Hematopoietic multipotent progenitor cell (in vitro differentiated cells): ENCODE results near the gene PAQR8. TPM values are rescaled to one million over a fixed set of nuclear protein-coding genes. Genes with fewer than 3 reads are reported as not detected.
A peak's percentile ranks its signal among the peaks of the same experiment; 100 is the strongest.
"Not testable (repeated sequence)": the region's sequence is repeated elsewhere in the genome, so short reads cannot be mapped to it uniquely, and the experiment has no call there.

Experiments used
- DNase-seq, 3 donors: peaks; one replicate each; pipeline ENCODE4 v3.0.0-alpha.2; 2011 to 2015; ENCODE audit warnings: low read depth in 2 of 3, low spot score in 2 of 3
- total RNA-seq: library from RNA; depleted of rRNA; stranded (reverse); fragments of >200 nt; gene quantifications from one replicate; pipeline ENCODE4 v1.2.3, GENCODE V29; 2012

PAQR8 gene
- total RNA-seq, 1 donor, result 17.0 TPM

DNA sequence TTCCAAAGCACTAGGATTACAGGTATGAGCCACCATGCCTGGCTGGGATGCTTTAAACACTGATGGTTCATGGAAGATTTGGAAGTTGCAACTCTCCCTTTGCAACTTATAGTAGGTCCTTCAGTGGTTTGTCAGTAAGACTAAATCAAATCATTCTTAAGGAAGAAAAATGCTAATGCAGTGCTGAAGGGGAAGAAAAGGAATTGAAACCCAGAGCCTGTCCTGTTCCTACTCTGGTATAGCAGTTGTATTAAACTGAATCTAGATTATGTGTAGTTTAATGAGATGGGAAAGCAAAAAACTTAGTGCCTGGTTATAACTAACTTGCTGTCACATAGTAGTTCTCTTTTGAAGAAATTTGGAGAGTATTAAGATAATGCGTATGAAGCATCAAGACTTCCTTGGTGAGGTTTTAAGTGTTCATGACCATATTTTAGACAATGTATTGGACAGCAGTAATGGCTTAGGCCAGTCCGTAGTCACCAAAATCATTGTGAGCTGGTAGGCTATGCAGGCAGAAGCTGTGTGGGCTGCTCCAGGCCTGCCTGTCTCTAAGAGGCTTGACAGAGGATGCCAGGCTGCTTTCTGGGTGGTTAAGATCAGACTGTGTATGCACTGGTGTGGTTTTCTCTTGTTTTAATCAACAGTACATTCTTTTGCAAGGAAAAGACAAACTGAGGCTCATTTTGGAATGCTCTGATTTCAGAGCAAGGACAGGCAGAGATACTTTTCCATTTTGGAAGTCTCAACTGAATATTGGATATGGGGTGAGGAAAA, 14.0 kb downstream of the PAQR8 start:
- no peak for DNase-seq

DNA sequence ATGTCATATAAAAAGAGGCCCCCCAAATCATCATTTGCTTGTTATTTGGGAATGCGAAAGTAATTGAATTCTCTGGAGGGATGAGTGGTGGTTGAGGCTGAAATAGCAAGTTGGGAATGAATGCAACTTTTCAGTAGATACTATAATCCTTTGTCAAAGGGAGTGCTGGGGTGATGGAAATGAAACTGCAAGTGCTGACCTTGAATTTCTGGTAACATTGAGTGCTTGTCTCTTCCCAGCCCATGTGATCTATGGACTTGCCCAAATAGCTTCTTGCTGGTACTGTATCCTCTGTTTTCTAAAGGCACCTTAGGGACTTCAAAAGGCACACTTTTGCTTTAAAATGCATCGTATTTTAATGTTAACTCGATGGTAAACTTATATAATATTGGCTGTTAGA, 14.8 kb downstream of the PAQR8 start:
- DNase-seq, result no peak

DNA sequence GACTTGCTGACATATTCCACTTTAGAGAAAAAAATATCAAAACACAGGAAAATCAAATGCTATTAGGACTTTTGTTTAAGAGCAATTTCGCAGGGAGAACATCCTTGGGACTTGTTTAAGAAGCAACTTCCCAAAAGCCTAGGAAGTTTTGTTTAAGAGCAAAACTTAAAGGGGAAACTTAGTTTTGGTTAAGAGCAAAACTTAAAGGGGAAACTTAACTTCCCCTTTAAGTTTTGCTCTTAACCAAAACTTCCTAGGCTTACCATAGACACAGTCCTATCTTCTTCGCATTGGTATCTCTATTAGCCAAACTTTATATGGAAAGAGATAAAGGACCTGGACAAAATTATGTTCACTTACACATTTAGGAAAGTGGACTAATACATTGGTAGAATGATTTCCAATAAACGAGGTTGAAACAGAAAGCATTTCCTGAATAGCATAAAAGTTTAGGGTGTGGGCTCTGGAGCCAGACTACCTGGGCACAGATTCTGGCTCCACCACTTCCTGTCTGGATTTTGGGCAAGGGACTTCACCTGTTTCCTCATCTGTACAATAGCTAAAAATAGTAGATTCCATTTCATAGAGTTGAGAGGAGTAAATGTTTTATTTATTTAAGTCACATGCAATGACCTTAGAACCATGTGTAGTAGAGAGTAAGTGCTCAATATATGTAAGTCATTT, 15.7 kb downstream of the PAQR8 start:
- DNase-seq, result no peak

DNA sequence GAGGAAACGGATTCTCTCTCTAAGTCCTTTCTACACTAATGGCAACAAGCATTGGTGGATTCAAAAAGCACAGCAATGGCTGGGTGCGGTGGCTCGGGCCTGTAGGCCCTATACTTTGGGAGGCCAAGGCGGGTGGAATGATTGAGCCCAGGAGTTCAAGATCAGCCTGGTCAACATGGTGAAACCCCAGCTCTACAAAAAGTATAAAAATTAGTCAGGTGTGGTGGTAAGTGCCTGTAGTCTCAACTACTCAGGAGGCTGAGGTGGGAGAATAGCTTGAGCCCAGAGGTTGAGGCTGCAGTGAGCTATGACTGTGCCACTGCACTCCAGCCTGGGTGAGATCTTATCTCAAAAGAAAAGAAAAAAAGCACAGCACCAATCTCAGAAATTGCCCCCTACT, 19.3 kb downstream of the PAQR8 start:
- no peak for DNase-seq

DNA sequence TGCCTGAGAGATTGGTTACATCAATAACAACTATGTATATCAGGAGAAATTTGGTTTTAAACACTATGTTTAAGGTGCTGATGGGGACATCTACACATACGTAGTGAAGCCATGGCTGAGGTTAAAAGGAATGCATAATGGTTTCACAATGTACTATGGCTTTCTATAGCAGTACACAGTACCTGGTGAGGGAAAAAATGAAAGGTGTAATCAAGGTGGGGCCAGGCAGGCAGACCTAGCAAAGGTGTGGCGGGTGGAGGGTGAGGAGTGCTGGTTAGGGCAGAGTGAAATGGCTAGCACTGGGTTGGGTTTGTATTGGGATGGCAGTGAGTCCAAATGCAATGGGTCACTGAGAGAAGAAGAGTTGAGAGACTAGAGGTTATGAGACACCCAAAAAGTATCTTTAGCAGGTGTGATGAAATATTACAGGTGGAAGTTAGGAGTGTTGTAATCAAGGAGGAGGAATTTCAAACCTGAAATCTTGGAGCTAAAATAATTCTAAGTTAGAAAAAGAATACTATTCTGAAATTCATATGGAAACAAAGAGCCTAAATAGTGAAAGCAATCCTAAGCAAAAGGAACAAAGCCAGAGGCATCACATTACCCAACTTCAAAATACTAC, 22.3 kb downstream of the PAQR8 start:
- DNase-seq, result no peak

DNA sequence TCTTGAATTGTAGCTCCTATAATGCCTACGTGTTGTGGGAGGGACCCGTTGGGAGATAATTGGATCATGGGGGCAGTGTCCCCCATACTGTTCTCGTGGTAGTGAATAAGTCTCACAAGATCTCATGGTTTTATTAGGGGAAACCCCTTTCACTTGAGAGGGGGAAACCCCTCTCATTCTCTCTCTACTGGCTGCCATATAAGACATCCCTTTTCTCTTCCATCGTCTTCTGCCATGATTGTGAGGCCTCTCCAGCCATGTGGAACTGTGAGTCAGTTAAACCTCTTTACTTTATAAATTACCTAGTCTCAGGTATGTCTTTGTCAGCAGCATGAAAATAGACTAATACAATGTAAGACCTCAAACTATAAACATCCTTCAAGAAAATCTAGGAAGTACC, 23.1 kb downstream of the PAQR8 start:
- DNase-seq, result no peak

DNA sequence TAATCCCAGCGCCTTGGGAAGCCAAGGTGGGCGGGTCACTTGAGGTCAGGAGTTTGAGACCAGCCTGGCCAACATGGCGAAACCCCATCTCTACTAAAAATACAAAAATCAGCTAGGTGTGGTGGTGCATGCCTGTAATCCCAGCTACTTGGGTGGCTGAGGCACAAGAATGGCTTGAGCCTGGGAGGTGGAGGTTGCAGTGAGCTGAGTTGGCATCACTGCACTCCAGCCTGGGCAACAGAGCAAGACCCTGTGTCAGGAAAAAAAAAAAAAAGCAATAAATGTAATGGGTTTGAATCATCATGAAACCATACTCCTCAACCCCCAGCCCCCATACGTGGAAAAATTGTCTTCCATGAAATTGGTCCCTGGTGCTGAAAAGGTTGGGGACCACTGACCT, 26.2 kb downstream of the PAQR8 start:
- DNase-seq, result not testable (repeated sequence)

DNA sequence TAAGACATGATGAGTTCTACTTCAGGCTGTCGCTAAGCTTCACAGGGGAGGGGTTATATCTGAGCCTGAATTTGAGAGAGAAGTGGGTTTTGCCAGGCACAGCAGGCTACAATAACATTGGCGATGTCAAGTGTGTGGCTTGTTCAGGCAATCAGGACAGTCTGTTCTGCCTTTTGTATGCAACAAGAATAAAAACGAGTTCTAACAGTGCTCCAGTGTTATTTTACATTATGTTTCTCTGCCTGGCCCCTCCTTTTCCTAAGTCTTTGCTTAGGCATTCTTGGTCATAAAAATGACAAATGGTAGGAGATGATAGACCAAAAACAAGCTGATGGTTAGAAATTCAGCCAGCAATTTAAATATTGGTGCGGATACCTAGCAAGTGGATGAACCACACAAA, 26.8 kb downstream of the PAQR8 start:
- no peak for DNase-seq

DNA sequence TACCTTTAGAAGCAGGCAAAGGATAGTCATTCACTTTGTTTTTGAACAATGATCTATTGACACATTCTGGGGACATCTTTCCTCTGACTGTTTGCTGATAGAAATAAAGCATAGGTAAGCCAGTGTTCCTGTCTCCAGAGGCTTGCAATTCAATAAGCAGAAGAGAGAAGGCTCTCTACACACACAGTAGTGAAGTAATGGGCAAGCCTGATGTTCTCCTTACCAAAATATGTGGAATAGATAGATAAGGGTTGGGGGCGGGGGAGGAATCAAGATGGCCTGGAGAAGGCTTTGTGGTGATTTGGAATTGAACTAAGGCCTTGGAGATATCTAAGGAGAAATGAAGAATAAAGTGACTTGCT, 27.3 kb downstream of the PAQR8 start:
- no peak for DNase-seq

DNA sequence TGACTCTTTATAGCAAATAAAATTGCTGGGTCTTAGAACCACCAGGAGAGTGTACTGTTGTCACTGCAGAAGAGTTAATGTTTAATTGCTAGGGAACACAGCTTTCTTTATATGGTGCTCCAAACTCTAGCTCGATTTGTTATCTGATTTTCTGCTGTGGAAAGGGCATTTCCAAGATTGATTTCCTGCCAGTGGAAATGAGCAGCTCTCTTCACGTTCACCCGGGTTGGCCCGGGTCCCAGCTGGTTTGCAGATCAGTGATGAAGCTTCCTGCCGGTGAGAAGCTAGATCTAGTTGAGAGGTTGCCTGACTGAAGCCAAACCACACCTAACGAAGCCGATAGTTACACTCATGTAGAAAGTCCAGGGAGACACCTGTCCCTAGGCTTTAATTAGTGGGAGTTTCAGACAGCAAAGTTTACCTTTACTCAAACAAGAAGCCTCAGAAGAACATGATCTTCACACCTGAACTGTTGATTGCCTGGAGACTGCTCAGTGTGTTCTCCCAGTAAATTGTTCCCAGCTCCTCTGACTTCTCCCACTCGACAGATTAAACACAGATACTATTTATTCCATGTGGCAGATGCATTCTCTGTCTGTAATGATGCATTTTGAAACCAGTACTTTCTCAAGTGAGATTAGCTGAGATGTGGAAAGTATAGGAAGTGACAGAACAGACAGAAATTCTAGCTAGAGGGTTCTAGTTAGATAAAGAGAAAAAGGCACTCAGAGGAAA, 27.8 kb downstream of the PAQR8 start:
- DNase-seq, result peak in 2 of 3 donors; percentile 40 to 65

DNA sequence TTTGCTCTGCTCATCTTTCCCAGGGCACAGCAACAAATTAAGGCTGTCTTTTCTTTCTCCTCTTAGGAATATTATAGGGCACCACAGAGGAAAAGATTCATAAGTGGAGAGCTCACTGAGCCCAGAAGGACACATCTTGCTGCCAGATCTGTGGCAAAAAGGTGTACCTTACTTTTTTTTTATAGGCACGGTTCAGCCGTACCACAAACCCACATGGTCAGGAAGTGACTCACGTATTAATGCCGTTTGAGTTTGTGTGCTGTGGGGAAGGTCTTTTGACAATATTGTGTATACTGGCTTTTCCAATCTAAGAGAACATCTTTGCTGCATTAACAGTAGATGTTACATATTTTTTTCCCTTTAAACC, 28.4 kb downstream of the PAQR8 start:
- peak; percentile 57 to 91 (median 86) for DNase-seq

DNA sequence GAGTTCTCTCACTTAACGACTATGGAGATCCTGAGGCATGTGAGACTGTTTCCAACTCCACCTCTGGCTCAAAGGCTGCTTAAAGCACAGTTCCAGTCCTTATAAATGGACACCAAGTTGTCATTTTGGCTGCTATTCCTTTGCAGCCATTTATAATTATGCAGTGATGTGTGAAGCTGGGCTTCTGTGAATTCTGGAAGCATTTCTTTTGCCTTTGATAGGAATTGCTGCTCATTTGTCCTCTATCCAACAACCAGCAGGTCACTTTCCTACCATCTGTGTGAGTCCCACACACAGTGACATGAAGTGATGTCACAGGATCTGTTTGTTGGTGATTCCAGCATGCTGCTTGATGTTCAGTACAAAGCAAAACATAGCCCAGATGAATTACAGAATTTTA, 29.6 kb downstream of the PAQR8 start:
- DNase-seq, result no peak

DNA sequence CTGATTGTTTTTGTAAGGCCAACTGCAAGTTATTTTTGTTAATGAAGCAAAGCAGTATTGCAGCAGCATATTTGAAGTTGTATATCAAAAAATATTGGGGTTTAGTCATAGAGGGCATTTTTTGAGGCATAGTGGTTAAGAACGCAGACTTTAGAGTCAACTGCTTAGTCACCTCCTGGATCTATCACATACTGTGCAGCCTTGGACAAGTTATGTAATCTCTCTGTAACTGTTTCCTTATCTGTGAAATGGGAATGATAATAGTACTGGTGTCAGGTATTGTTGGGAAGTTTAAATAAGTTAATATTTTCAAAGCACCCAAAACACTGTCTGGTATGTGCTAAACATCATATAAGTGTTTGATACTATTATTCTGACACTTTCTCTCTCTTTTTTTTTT, 31.0 kb downstream of the PAQR8 start:
- DNase-seq, result no peak

DNA sequence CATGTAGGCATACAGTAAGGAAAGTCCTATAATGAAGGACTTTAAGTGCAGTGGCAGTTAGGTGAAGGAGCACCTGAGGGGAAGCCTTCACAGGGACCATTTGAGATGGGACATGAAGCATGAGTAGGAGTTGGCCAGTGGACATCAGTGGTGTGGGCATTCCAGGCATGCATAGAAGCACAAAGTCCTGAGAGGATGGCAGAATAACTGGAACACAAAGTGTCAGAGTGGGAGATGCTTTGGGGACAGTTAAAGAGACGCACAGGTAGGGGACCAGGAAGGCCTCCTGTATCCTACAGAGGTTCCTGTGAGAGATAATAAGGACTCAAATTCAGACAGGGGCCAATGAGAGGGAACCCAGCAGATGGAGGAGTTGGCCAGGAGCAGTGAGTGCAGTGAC, 31.8 kb downstream of the PAQR8 start:
- no peak for DNase-seq

DNA sequence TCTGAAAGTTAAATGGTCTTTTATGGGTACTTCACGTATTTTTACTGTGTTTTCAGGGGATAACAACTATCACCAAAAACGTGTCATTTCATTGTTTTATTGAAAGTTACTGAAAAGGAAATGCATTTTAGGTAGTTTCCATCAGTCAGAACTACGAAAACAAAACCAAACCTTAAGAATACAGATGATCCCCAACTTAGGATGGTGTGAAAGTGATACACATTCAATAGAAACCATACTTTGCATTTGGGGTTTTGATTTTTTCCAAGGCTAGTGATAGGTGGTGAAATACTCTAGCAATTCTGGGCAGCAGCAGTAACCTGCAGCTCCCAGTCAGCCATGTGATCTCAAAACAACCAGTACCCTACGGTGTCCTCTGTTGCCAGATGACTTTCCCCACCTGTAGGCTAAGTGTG, 32.3 kb downstream of the PAQR8 start:
- DNase-seq, result no peak

DNA sequence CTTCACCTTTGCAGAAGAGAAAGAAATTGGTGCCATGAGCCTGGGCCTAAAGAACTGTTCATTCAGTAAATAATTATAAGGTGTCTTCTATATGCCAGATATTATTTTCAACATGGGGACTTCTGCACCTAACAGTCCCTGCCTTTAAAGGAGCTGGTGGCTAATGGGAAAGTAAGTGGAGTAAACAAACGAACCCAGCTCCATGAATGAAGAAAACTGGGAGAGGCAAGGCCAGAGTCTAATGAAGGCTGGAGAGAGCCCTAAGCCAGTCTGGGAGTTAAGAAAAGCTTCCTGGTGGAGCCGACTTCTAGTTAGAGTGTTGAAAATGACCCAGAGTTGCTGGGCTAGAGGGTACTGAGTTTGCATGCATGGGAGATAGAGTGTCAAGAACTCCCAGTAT, 34.0 kb downstream of the PAQR8 start:
- no peak for DNase-seq

DNA sequence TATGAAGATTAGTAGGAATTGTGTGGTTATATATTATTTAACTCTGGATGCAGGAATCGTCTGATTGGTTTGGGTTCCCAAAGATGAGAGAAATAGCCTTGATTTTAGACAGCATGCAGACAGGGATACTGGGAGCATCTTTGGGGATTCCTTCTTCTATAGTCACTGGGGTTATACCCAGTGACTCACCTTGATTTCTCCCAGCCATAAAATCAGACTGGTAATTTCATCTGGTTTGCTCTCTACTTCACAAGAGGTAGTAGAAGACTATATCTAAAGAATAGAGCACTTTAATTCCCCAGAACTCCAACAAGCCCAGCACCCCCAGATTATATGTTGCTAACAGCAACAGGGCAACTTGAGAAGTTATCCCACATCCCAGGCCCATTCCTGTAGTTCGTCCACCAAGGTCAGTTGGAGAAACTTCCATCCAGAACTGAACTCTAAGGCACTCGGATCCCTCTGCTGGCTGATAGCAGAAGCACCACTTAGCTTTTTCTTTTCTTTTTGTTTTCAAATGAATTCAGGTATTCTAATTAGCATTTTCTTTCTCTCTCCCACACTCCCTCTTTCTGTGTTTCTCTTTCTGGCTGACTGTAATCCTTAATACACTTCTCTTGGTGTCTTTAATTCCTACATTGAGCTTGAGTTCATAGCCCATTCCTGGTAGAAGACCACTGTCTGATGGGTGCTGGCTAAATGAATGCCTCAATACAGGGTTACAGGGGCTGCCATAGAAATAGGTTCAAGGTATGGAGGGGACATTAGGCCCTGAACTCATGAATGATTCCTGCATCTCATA, 37.8 kb downstream of the PAQR8 start:
- DNase-seq, result peak in 1 of 3 donors; percentile 58

DNA sequence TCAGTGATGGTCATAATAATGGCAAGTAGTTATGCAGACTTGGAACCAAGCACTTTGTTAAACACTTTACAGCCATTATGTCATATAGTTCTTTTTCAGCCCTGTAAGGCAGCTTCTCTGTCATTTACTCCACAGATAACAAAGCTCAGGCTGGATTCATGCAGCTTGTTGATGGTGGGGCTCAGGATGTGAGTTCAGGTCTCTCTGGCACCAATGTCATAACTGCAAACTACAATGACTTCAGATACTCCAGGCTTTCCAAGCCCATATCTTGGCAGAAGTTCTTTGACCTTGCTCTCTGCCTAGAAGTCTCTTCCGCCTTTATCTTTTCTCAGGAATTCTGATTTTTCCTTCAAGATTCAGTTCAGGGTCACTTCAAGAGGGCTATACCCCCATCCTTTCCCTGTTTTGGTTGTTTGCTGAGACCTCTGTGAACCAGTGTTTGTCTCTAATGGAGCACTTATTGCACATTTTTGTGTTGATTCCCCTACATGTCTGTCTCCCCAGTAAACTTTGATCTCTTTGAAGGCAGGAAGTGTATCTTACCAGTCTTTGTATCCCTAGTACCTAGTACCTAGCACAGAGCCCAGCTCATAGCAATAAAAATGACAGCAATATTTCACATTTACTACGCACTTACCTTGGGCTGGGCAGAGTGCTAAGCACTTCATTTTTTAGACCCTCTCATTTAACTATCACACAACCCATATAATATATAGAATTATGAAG, 38.5 kb downstream of the PAQR8 start:
- no peak for DNase-seq

DNA sequence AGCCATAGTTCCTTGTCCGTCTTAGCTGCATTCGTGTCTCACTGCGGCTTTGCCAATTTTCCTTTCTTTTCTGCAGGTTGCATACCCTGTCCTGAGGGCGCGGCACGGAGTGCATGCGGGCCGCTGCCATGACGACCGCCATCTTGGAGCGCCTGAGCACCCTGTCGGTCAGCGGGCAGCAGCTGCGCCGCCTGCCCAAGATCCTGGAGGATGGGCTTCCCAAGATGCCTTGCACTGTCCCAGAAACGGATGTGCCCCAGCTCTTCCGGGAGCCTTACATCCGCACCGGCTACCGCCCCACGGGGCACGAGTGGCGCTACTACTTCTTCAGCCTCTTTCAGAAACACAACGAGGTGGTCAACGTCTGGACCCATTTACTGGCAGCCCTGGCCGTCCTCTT, 41.1 kb downstream of the PAQR8 start:
- DNase-seq, result no peak

DNA sequence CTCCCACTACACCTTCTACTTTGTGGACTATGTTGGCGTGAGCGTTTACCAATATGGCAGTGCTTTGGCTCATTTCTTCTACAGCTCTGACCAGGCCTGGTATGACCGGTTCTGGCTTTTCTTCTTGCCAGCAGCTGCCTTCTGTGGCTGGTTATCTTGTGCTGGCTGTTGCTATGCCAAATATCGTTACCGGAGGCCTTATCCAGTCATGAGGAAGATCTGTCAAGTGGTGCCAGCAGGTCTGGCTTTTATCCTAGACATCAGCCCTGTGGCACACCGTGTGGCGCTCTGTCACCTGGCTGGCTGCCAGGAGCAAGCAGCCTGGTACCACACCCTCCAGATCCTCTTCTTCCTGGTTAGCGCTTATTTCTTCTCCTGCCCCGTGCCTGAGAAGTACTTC, 41.7 kb downstream of the PAQR8 start:
- DNase-seq, result no peak
